Measurements from ENCODE around the gene APIP.

APIP gene, protein sequence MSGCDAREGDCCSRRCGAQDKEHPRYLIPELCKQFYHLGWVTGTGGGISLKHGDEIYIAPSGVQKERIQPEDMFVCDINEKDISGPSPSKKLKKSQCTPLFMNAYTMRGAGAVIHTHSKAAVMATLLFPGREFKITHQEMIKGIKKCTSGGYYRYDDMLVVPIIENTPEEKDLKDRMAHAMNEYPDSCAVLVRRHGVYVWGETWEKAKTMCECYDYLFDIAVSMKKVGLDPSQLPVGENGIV

DNA sequence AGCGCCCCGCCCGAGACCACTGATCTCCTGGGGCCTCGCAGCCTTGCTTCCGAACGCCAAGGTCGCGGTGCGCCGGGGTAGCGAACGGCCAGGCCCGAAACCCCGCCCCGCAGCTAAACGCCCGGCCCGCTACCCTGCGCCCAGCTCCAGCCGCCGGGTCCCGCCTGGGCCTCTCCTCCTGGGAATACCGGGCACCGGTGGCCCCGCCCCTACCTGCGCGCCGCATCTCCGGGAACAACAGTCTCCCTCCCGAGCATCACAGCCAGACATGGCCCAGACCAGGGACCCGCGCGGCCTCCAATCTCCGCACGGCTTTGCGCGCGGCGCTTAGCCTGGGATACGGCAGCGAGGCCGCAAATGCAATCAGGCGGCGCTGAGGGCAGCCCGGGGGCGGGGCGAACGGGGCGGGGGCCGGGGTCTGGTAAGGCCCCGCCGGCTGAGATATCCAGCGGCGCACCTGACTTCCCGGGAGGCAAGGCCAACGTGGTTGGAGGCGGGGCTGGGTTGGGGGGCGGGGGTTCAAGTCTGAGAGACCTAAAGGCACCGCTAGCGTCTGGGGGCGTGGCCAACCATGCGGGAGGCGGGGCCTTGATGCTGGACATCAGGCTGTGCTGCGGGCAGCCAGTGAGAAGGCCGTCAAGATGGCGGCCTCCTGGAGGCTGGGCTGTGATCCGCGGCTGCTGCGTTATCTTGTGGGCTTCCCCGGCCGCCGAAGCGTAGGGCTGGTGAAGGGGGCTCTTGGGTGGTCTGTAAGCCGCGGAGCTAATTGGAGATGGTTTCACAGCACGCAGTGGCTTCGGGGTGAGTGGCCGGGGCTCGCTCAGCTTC lies at the start of gene APIP, which contains the start of gene PDHX:
Gene APIP, minus strand, starts transcription at position 365 of the 828 bp plus-strand sequence. Its CDS starts 95 bp downstream, at position 270.
Gene PDHX, plus strand, starts transcription at position 604 of the 828 bp plus-strand sequence. Its CDS starts 38 bp downstream, at position 642.
- DNase-seq, result peak; percentile 100

DNA sequence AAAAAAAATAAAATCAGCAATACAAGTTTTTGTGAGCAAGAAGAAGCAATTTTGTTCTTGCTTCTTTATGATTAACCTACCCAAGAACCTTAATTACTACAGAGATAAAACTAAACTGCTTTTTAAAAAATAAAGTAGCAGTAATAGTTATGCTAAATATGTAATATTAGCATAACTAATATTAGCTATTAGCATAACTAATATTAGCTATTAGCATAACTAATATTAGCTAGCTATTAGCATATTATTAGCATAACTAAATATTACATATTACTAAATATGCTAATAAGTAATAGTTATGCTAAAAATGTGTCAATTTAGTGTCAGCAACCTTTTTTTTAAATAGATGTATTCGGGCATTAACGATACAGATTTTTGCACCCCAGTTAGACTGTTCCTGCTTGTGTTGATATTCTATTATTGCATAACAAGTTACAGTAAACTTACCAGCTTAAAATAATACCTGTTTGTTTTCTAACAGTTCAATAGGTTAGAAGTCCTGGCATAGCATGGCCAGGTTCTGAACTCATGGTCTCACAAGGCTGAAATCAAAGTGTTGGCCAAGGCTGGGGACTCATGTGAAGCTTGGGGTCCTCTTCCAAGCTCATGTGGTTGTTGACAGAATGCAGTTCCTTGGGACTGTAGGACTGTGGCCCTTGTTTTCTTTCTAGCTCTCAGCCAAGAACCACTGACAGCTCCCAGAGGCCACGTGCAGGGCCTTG lies 48.6 kb upstream of the APIP start:
- DNase-seq, result no peak

DNA sequence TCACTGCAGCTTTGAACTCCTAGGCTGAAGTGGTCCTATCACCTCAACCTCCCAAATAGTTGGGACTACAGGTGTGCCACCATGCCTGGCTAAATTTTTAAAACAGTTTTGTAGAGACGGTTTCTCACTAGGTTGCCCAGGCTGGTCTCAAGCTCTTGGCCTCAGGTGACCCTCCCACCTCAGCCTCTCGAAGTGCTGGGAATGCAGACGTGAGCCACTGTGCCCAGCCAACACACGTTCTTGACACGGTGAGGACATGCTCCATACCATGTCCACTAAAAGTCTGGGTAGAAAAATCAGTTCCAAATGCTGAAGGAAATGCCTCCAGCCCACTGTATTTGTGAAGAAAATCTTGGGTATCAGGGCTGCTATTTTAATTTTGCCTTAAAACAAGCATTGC lies 47.2 kb upstream of the APIP start:
- no peak for DNase-seq

GRCh38 chr11:34962034-34962433 lies 45.9 kb upstream of the APIP start:
- no peak for DNase-seq

- DNase-seq, result no peak
Observed at GRCh38 chr11:34960277-34960676, 44.1 kb upstream of the APIP start.

DNA sequence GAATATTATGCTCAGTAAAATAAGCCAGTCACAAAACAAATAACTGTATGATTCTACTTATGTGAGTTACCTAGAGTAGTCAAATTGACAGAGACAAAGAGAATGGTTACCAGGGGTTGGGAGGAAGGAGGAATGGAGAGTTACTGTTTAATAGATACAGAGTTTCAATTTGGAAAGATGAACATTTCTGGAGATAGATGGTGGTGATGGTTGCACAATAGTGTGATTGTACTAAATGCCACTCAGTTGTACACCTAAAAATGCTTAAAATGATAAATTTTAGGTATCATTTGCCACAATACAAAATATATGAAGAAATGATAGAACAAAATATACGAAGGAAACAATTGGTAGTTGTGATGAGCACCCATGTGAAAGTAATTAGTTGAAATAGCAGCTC lies 43.6 kb upstream of the APIP start:
- DNase-seq, result no peak

DNA sequence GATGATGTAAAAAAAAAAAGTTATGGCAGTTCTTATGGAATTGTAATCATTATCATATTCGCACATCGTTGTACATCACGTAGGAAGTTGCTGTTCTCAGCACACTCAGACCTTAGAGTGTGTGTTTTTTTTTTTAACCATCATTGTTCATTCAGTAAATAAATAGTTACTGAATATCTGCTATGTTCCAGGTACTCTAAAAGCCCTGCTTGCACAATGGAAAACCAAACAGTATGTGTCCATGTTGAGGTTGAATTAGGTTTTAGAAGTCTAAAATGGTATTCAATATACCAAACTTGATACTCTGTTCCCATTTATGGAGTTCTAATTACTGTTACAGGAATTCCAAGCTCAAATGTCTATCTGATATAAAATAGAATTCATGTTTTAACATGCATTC lies 41.4 kb upstream of the APIP start:
- no peak for DNase-seq

DNA sequence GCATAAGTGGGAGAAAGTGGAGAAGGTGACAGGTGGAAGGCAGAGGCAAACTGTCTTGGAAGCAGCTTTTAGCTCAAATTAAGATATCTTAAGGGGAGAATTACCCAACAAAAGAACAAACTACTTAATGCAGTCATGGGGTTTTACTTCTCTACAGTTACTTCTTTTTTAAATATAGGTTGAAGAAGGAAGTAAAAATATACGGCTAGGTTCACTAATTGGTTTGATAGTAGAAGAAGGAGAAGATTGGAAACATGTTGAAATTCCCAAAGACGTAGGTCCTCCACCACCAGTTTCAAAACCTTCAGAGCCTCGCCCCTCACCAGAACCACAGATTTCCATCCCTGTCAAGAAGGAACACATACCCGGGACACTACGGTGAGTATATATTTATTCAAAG lies 41.0 kb upstream of the APIP start:
- DNase-seq, result no peak

- DNase-seq, result no peak
Observed at GRCh38 chr11:34953955-34954354, 37.8 kb upstream of the APIP start.

DNA sequence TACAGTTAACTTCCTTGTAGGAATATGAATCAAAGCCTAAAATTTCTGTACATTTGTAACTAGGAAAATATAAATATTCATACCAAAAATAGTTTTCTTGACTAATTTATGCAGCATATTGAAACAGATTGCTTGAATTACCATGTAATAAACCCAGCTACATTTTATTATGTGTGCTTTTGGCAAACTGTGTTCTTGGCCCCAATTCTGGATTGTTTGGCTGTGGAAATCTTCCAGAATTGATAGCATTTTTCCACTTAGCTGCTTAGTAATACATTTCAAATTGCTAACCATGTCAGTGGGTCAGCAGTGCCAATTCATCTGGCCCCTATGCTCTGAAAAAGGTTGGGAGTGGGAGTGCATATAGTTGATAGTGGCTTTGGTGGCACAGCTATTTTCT lies 32.5 kb upstream of the APIP start:
- DNase-seq, result no peak

- DNase-seq, result no peak
Observed at GRCh38 chr11:34944692-34945091, 28.5 kb upstream of the APIP start.

DNA sequence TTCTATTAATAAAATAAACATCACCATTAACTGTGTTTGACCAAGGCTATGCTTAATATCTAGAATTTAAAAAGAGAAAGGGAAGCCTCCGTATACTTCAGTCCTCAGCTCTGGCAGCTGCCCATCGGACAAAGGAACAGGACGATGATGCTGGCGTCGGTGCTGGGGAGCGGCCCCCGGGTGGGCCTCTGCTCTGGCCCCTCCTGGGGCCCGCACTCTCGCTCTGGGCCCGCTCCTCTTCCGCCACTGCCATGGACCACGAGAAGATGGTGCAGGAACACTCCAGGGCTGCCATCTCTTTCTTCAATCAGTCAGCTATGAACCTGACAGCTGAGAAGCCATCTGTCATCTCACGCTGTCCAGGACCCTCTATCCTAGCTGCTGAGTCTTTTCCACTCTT lies 25.5 kb upstream of the APIP start:
- no peak for DNase-seq

DNA sequence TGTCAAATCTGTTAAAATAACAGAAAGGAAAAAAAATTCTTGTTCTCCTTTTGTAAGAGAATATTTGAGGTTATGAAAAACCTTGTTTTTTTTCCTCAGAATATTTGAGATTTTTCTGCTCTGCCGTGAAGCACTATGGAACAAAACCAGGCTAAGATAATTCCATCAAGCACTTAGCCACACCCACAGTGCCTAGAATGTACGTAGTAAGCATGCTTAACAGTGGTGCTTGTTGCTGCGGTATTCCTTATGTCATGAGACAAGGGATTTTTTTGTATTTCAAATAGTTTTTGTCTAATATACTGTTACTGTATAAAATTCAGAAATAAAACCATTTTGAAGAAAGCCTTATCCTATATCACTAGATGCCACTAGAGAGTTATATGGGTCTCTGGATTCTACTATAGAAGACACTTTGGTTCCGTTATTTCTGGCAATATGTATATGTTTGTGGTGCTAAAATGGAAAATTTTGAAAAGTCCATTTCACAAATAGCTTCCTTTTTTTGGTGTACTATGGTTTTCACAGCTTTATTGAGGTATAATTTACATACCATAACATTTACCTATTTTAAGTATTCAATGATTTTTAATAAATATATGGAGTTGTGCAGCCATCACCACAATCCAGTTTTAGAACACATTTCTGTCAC lies 24.0 kb upstream of the APIP start:
- no peak for DNase-seq

DNA sequence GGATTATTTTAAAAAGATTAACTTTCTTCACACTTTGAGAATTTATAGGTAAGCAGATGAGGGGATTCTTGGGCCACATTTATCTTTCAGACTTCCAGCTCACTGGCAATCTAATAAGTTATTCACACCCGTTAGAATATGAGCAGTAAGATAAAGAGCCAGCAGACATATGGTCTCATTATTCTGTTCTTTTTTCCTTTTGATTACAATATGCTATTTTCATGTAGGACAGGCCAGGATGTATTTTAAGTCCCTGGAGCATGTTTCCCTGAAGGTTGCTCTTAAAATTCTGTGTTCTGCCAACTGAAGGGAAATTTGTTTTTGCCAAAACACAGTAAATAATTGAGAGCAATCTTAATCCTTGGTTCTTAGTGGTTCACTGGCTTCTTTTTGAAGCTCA lies 22.4 kb upstream of the APIP start:
- no peak for DNase-seq

DNA sequence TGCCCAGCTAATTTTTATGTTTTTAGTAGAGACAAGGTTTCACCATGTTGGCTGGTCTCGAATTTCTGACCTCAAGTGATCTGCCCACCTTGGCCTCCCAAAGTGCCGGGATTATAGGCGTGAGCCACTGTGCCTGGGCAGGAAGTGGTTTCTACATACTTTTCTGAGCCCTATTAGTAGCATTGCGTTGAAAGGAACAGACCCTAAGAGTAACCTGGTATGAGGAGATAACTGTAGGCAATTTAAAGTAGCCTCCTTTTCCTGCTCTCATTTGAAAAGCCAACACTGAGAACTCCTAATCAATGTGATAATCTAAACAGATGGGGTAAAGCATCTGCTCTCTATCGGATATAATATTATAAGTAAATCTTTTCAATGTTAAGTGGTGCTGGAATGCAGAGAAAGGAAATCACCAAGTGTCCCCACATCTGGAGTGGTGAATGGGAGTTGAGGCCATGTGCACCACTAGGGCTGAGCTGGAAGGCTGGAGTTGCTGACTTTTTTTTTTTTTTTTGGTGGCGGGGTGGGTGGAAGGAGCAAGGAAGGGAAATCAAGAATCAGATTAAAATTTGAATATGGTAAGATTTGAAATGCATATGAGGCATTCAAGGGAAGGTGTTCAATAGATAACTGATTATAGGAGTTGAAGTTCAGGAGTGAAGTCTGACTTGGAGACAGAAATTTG lies 20.9 kb upstream of the APIP start:
- no peak for DNase-seq

- DNase-seq, result no peak
Observed at GRCh38 chr11:34929794-34930763, 13.9 kb upstream of the APIP start.

- DNase-seq, result no peak
Observed at GRCh38 chr11:34928960-34929680, 12.9 kb upstream of the APIP start.

DNA sequence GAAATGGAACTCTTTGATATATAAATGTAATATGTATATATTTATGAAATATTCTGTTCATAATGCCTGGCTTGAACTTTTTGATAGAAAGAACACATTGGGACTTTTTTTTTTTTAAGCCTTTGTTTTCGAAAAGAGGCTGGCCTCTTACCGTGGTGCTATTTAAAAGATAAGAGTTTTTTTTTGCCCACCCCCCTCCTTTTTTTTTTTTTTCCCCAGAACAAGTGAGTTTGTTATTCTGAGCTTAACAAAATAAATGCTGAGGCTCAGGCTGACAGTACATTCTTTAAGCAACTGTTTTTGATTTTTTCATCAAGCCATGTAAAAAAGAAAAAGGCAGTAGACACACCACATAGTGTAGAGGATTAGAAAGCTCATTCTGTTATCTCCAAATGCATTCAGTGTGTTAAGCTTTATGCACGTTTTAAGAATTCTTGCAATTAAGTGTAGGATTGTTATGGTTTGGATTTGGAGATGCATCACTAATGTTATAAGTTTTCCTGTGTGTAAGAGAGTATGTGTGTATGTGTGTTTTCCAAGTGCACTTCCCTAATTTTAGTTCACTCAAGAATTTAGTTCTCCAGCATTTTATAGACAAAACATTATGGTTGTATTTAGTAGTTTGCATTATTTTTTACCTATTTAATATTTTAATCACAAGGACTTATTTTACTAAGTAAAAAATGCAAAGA lies 12.2 kb upstream of the APIP start:
- DNase-seq, result no peak

GRCh38 chr11:34926831-34927132 lies 10.6 kb upstream of the APIP start:
- DNase-seq, result no peak

All from NCI-H2171 (cell line).